Psoas muscle (tissue), 8 donors: ENCODE data around the gene NT5DC3. TPM values are rescaled to one million over a fixed set of nuclear protein-coding genes. Genes with fewer than 3 reads are reported as not detected.

Experiments used
- ATAC-seq, 4 donors: fragments of 200-7000 bp; cut with Tn5 transposase; one replicate each; pipeline ENCODE4 v1.9.1; 2020; ENCODE audit warnings: moderate library complexity in 3 of 4, mild to moderate bottlenecking in 2 of 4
- DNase-seq, 2 donors: peaks; one replicate each; pipeline ENCODE4 v3.0.0-alpha.2; 2020
- H3K27ac ChIP-seq: fragments of 200-600 bp; one replicate; pipeline ENCODE4 v1.8.0; 2022
- H3K27me3 ChIP-seq, 3 donors: fragments of 200-600 bp in 1 of 3; one replicate each; pipeline versions ENCODE4 v1.6.1 to v1.8.0; 2013 to 2022; ENCODE audit warnings: low read length in 2 of 3, mild to moderate bottlenecking in 2 of 3, moderate library complexity in 1 of 3; ENCODE audit not compliant: insufficient read depth in 3 of 3
- H3K36me3 ChIP-seq, 2 donors: fragments of 200-600 bp in 1 of 2; one replicate each; pipeline versions ENCODE4 v1.6.1 to v1.8.0; 2013 to 2022; ENCODE audit warnings: low read depth in 1 of 2, mild to moderate bottlenecking in 1 of 2, moderate library complexity in 1 of 2; ENCODE audit not compliant: insufficient read depth in 1 of 2
- H3K4me1 ChIP-seq: fragments of 200-600 bp; one replicate; pipeline ENCODE4 v1.8.0; 2022
- H3K4me3 ChIP-seq: fragments of 200-600 bp; one replicate; pipeline ENCODE4 v1.8.0; 2022; ENCODE audit warnings: mild to moderate bottlenecking
- H3K9me3 ChIP-seq: fragments of 200-600 bp; one replicate; pipeline ENCODE4 v1.8.0; 2022
- WGBS, 3 donors: extraction: QIAGEN DNeasy Blood & Tissue Kit; methylation state at CpG; one replicate each; pipeline versions ENCODE4 v1.1.6 to v1.1.7; 2013; 5-methylcytosine and 5-hydroxymethylcytosine counted together
- intact Hi-C, 2 donors: fragments of 100-400 bp; cut with DNase I; formaldehyde crosslinking; loops; one replicate each; pipeline versions ENCODE4 v1.11.0 to v1.14.2; 2022
- polyA plus RNA-seq, 3 donors: library from polyadenylated mRNA; stranded (reverse); fragments of 200-250 nt; gene quantifications; one replicate each; pipeline ENCODE4 v1.2.3, GENCODE V29; 2013
- total RNA-seq, 4 donors: library from RNA; stranded (reverse); fragmentation: NEBNext Ultra II Directional in 2 of 4; extraction: Animal tissue kit (Norgen Biotek cat#: 25700) in 2 of 4; gene quantifications; one replicate each; pipeline versions ENCODE4 v1.2.1 to v1.2.4, GENCODE V29; 2021 to 2023
- TF ChIP-seq, protein P1 (sequence below): fragments of 200-600 bp; IDR thresholded peaks from one replicate; pipeline ENCODE4 v1.8.0; 2022; ENCODE audit warnings: antibody characterized with exemption
- donor health status: healthy with polysubstance abuse.
- donor health status: DM: no; HTN: no; CAD: no; lungs with moderate emphysema.
- donor health status: Bipolar disorder and iron deficiency.
- donor health status: healthy.
- donor health status: DM: yes; HTN: yes; CAD: no.
- donor health status: DM: no; HTN: no; CAD: no.
- donor health status: DM: no; HTN: no; CAD: no.
- donor health status: DM: yes; HTN: yes; CAD: no.

The NT5DC3 gene
- total and polyA plus RNA-seq, 7 donors: 5.2 to 64.2 (median 16.2) TPM

DNA sequence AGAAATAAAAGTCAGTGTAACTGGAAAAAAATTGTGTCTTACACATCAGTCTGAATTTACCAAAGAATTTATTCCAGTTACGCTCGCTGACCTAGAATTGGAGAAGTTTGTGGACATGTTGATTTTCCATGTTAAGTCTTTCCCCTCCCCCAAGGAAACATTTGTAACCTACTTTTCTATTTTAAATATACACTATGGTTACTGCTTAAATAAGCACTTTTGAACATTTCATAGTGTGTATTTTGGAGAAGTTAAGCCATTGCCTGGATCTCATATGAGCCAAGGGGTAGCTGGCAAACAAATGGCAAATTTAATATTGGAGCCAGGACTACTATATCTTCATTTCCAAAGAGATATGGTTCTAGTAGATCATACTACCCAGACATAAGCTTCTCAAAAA lies 42.9 kb upstream of the NT5DC3 start:
- WGBS, 3 donors: 77 to 84% (median 78%) methylated on average over 2 of the region's 2 CpGs

DNA sequence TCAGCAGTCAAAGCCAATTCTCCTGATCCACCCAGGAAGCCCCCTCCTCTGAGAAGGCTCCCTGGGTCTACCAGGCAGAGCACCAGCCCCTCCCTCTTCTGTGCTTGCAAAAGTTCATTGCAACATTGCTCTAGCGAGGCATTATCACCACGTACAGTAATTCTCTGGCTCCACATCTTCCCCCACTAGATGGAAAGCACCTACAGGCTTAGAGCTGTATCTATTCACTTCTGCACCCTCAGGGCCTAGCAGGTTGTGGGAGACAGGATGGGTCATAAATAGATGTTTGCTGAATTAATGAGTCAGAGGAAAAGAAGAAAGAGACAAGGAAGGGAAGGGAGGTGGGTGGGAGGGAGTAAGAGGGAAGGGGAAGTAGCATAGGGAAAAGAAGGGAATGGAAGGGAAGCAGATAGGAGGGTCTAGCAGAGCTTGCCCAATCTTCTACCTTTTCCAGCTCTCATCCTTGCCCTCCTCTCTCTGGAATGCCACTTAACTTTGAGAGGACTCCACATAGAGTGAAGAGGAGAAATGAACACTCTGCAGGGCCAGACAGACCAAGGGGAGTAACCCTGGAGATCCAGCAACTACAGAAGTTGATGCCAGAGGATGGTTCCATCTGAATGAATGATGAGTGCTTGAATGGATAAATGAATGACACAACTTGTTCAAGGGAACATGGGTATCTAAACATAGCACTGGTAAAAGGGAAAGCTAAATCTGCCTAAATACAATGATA lies 42.0 kb upstream of the NT5DC3 start:
- TF ChIP-seq, protein P1, sequence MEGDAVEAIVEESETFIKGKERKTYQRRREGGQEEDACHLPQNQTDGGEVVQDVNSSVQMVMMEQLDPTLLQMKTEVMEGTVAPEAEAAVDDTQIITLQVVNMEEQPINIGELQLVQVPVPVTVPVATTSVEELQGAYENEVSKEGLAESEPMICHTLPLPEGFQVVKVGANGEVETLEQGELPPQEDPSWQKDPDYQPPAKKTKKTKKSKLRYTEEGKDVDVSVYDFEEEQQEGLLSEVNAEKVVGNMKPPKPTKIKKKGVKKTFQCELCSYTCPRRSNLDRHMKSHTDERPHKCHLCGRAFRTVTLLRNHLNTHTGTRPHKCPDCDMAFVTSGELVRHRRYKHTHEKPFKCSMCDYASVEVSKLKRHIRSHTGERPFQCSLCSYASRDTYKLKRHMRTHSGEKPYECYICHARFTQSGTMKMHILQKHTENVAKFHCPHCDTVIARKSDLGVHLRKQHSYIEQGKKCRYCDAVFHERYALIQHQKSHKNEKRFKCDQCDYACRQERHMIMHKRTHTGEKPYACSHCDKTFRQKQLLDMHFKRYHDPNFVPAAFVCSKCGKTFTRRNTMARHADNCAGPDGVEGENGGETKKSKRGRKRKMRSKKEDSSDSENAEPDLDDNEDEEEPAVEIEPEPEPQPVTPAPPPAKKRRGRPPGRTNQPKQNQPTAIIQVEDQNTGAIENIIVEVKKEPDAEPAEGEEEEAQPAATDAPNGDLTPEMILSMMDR: no peak
- Histone ChIP-seq H3K27me3 (no peaks in the 10 kb centered on the region), H3K4me3 (no peak overlapping the region), H3K9me3 (no peaks in the 10 kb centered on the region), H3K36me3 (no peaks in the 10 kb centered on the region), H3K4me1 (no peaks in the 10 kb centered on the region), H3K27ac (no peak overlapping the region)
- no peak for DNase-seq
- 63 to 72% (median 66%) methylated on average over 2 of the region's 2 CpGs for WGBS, 3 donors
- intact Hi-C loops: loop anchor here in 1 of 2 donors (5.0 kb wide), 3 partner anchors 44 to 256 kb away; no protein-coding TSS in a partner anchor
- no peak for ATAC-seq

More for the DNA sequence above, 42.9 kb upstream of the NT5DC3 start:
- Histone ChIP-seq H3K4me1 (no peaks in the 10 kb centered on the region), H3K27me3 (no peaks in the 10 kb centered on the region), H3K36me3 (no peaks in the 10 kb centered on the region), H3K27ac (no peak overlapping the region), H3K4me3 (no peak overlapping the region), H3K9me3 (no peaks in the 10 kb centered on the region)
- DNase-seq (no peak), ATAC-seq (no peak)
- TF ChIP-seq, protein P1: no peak
- intact Hi-C loops: loop anchor here in 1 of 2 donors (5.0 kb wide), 3 partner anchors 43 to 257 kb away; no protein-coding TSS in a partner anchor

DNA sequence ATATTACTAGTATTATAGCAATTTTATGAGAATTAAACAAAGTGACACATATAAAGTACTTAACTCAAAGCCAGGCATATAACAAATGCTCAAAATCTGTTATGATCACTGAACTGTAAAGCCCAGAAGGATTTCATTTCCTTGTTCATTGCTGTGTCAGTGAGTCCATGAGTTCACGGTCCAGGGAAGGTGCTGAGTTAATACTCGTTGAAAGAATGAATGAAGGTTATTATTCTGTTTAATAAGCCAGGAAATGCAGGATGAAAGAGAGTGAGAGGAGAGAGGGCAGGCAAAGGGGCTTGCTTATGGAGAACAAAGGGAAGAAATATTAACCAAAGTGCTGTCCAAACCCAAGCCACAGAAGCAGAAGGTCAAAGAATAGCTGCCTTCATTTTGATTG lies 40.2 kb upstream of the NT5DC3 start:
- no peak for ATAC-seq
- Histone ChIP-seq H3K4me1 (no peaks in the 10 kb centered on the region), H3K36me3 (no peaks in the 10 kb centered on the region), H3K9me3 (no peaks in the 10 kb centered on the region), H3K4me3 (no peak overlapping the region), H3K27me3 (no peaks in the 10 kb centered on the region), H3K27ac (no peak overlapping the region)
- TF ChIP-seq, protein P1: no peak
- intact Hi-C loops: loop anchor here in 1 of 2 donors (5.0 kb wide), 3 partner anchors 46 to 254 kb away; no protein-coding TSS in a partner anchor
- no peak for DNase-seq
- WGBS, 3 donors: 55 to 62% (median 56%) methylated on average over 2 of the region's 2 CpGs

DNA sequence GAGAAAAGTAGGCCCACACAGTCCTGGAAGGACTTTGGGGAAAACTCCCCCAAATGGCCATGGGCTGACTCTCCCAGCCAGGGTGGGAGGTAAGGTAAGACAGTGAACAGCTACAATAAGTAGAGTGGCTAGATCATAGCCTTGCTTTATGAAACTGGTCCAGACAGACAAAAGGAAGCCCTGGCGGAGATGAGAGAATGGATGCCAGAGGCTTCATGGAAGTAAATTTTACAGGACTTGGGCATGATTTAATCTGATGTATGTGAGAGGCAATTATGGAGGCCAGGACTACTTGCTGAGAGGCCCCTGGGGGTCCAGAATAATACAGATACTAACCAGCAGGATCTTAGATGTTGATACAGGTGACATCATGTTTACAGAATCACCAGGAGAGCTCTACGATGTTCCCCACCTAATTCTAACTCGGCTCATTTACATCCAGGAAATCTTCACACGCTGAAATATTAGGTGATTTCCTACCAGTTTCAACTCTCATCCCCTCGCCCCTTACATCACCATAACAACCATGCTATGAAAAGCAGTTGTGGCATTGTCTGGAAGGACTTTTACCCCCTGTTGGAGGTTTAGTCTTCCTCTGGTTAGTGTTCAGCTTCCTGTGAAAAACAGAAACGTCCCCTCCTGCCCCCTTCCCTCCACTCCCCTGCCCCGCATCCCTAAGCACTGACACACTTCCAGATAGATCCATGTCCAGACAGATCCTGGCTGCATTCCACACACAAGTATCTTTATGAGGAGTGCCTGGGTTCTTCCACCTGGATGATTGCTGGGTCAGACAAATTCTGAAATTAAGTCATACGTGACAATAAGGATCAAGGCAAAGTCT lies 39.5 kb upstream of the NT5DC3 start:
- no peak for DNase-seq
- TF ChIP-seq, protein P1: no peak
- no peak overlapping the region for H3K27ac ChIP-seq
- no peaks in the 10 kb centered on the region for H3K9me3 ChIP-seq
- WGBS, 3 donors: 52 to 64% (median 54%) methylated on average over 8 of the region's 8 CpGs
- no peak overlapping the region for H3K4me3 ChIP-seq
- ATAC-seq: no peak
- H3K4me1 ChIP-seq: no peaks in the 10 kb centered on the region
- H3K27me3 ChIP-seq: no peaks in the 10 kb centered on the region
- intact Hi-C loops: loop anchor here in 1 of 2 donors (5.0 kb wide), 3 partner anchors 47 to 253 kb away; no protein-coding TSS in a partner anchor
- H3K36me3 ChIP-seq: no peaks in the 10 kb centered on the region
